Stimulated activated CD4-positive, alpha-beta T cell treated with anti-CD3 and anti-CD28 coated beads, Interleukin-15, amount 100 ng/mL, for 24 hours (primary cell): ENCODE results near the gene EME2.

Source experiments
- DNase-seq: peaks from one replicate; pipeline ENCODE4 v3.0.0-alpha.2; 2020

EME2 gene

DNA sequence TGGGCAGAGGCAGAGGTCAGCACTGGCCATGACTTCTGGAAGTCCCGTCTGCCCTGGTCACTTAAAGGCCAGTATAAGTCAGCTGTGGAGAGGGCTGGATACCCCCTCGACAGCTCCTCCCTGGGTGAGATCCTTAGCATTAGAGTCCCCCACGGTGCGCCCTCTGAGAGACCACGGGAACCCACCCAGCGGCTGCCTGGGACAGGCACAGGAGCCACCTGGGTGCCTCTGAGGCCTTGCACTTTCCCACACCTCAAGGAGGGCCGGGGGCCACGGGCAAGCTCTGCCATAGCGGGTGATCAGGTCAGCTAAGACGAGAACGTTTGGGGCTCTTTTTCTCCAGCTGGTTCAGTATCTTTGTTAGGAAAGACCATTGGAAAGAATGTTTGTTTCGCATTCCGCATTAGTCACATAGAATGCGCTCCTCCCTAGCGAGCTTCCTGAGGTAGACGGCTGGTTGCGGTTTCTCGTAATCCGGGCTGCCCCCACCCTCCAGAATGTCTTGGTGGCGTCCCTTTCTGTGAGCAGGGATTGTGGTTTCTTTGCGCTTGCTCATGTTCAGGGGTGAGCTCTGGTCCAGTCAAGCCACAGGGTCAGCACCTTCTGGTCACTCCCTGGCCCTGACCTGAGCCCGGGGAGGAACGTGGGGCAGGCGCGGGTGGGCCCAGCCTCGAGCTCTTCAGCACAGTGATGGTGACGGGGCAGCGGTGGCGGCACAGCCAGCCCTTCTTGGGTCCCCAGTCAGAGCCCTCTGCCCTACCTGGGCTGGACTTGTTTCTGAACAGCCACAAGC lies 26.5 kb upstream of the EME2 start:
- DNase-seq: no peak

- no peak for DNase-seq
These were observed 25.9 kb upstream of the EME2 start for GRCh38 chr16:1746693-1747195.

GRCh38 chr16:1747934-1748333 lies 24.7 kb upstream of the EME2 start:
- DNase-seq: no peak

DNA sequence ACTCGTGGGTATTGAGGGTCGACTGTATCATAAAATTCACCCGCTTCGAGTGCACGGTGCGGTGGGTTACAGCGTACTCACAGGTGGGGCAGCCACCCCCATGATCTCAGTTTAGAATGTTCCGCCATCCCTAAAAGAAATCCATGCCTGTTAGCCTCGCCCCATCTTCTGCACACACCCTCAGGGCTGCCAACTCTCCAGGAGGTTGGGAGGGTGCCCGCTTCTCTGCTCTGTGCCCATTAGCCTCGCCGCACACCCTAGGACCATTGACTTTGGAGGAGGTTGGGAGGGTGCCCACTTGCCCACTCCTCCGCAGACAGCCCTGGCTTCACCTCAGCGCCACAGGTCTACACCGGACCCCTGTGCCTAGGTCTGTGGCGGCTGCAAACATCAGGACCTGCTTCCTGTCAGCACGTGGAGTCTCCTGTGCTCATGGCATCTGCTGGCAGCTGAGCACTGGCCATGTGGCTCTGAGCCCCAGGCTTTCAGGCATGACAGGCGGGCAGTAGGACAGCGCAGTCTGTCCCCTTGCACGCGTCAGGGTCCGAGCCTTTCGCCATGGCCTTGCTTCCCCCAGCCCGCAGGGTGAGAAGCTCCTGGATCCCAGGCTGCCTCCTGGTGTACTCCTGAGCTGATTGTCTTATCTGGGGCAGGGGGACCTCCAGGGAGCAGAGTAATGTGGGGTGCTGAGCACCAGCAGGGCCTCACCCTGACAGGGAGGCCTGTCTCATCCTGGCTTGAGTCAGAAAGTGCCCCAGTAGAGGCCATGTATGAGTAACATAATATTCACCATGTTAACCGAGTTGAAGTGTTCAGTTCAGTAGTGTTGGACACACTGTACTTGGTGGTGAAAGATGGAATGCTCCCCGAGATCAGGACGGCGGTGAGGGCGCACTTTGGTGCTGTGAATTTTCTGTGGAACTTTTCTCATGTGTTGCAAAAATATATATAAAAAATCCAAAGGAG lies 23.2 kb upstream of the EME2 start:
- no peak for DNase-seq

DNA sequence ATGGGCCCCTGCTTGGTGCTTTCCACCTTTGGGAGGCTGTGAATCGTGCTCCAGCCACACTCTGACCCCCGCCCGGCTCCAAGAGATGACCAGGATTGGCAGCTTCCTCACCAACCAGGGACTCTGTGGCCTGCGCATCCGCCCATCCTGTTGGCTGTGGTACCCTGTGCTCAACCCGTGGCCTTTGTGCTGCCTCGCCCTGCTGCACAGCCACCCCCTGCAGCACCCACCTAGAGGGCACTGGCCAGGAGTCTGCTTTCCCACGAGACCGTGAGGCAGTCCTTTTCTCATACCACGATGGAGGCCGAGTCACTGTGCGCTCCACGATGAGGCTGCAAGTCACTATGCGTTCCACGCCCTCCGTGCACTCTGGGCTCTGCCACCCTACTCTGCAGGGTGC lies 20.7 kb upstream of the EME2 start:
- no peak for DNase-seq

DNA sequence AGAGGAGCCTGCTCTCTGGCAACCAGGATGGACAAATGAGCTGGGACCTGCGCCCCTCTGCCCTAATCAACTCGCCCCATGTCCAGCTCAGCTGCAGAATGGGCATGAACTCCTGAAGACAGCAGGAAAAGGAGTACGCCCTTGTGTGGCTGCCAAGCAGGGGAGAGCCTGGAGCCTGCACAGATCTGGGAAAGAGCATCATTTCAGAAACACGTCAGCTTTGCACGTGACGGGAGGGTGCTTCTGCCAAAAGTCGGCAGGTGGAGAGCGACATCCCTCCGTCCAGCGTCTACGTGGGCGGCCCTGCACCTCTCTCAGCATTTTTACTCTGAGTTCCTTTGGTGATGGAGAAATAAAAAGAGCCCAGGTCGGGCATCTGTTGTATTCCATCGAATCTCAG lies 19.8 kb upstream of the EME2 start:
- no peak for DNase-seq

- no peak for DNase-seq
These were observed 18.4 kb upstream of the EME2 start for GRCh38 chr16:1754204-1754603.

DNA sequence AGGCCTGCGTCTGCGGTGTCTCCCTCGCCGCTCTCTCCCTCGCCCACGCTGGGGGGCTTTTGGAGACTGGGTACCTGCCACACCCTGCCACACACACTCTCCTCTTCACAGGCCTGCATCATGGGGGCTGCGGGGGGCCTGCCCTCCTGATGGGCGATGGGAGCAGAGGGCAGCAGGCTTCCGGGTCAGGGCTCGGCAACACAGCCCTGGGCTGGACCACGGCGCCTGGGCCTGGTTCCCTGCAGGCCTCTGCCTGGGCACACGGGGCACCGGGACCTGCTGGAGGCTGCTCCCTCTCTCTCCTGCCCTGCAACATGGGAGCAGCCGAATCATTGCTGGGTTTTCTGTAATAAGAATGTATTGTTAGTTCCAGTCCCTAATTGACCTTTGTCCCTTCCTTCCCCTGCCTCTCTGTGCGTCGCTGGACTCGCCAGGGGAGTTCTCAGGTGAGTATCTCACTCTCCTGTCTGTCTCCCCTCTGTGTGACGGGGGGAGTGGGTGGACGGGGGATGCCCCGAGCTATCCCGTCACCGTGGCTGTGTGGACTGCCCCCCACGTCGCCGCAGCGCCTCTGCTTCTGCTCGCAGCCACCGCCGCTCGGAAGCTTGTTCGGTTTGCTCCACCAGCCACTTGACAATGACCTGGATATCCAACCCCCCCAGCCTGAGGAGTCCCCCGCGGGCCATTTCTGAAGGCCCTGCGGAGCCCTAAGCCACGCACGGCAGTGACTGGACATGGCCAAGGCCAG lies 14.7 kb upstream of the EME2 start:
- no peak for DNase-seq

GRCh38 chr16:1758923-1759322 lies 13.7 kb upstream of the EME2 start:
- DNase-seq: no peak

DNA sequence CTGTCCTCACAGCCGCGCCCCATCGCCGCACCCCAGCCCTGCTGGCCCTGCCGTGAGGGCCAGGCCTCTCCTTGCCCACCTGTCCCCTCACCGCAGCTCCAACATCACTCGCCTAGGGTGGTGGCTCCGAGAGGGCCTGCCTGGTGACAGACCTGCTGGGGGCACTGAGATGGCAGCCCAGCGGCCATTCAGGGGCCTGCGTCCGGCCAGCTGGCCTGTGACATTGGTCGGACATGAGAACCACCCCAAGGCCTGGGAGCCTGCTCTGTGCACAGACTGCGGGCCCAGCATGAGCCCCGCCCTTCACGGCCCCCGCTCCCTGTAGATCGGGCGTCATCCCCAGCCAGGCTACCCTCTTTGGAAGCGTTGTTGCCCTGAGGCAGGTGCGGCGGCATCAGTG lies 13.1 kb upstream of the EME2 start:
- DNase-seq: no peak

GRCh38 chr16:1760911-1761310 lies 11.7 kb upstream of the EME2 start:
- DNase-seq: no peak

- DNase-seq: no peak
These were observed 10.9 kb upstream of the EME2 start for GRCh38 chr16:1761751-1762150.

- no peak for DNase-seq
These were observed 10.3 kb upstream of the EME2 start for GRCh38 chr16:1762196-1762878.

- no peak for DNase-seq
These were observed 9.6 kb upstream of the EME2 start for GRCh38 chr16:1762879-1763520.

DNA sequence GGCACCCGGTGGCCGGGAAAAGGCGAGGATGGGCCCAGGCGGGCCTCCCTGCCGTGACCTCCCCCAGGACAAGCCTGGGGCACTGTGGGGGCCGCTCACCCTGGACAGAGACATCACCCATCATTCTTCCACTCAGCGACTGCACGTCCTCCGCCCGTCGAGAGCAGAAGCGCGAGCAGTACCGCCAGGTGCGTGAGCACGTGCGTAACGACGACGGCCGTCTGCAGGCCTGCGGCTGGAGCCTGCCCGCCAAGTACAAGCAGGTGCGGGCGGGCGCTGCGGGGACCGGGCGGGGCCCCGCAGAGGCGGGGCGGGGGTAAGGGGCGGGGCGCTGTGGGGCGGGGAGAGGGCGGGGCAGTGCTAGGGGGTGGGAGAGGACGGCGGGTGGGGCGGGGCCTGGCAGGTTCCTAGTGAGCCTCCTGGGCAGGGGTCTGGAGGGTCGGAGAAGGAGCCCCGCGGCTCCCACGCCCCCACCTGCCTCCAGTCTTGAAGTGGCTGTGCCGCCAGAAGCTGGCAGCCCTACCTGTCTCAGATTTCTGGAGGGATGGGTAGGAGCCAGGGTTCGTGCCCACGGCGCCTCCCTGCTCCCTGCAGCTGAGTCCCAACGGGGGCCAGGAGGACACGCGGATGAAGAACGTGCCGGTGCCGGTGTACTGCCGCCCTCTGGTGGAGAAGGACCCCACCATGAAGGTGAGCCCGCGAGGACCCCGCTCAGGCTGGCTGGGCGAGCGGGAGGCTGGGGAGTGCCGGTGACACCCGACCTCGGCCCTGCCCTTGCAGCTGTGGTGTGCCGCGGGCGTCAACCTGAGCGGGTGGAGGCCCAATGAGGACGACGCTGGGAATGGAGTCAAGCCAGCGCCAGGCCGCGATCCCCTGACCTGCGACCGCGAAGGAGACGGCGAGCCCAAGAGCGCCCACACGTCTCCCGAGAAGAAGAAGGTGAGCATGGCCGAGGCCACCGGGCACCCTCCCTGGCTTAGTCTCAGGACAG lies 8.8 kb upstream of the EME2 start:
- no peak for DNase-seq

DNA sequence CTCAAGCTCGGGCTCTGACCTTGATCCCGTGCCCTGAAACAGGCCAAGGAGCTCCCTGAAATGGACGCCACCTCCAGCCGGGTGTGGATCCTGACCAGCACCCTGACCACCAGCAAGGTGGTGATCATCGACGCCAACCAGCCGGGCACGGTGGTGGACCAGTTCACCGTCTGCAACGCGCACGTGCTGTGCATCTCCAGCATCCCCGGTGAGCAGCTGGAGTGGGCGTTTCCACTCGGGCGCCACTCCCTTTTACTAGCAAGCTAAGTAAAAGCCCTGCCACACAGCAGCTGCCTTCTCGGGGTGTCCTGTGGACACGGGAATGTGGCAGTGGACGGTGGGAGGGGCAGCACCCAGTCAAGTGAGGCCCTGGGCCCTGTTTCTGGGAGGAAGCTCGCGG lies 7.6 kb upstream of the EME2 start:
- DNase-seq: no peak

- no peak for DNase-seq
These were observed 6.8 kb upstream of the EME2 start for GRCh38 chr16:1765826-1766225.

DNA sequence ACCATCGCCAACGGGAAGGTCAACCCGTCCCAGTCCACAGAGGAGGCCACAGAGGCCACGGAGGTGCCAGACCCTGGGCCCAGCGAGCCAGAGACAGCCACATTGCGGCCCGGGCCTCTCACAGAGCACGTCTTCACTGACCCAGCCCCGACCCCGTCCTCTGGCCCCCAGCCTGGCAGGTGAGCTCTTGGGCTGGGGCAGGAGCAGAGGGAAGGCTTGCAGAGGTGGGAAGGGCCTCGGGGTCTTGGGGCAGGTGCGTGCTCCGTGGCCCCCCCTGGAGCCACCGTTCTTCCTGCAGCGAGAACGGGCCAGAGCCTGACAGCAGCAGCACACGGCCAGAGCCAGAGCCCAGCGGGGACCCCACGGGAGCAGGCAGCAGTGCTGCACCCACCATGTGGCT lies 6.4 kb upstream of the EME2 start:
- no peak for DNase-seq

GRCh38 chr16:1766701-1767100 lies 5.9 kb upstream of the EME2 start:
- DNase-seq: no peak

DNA sequence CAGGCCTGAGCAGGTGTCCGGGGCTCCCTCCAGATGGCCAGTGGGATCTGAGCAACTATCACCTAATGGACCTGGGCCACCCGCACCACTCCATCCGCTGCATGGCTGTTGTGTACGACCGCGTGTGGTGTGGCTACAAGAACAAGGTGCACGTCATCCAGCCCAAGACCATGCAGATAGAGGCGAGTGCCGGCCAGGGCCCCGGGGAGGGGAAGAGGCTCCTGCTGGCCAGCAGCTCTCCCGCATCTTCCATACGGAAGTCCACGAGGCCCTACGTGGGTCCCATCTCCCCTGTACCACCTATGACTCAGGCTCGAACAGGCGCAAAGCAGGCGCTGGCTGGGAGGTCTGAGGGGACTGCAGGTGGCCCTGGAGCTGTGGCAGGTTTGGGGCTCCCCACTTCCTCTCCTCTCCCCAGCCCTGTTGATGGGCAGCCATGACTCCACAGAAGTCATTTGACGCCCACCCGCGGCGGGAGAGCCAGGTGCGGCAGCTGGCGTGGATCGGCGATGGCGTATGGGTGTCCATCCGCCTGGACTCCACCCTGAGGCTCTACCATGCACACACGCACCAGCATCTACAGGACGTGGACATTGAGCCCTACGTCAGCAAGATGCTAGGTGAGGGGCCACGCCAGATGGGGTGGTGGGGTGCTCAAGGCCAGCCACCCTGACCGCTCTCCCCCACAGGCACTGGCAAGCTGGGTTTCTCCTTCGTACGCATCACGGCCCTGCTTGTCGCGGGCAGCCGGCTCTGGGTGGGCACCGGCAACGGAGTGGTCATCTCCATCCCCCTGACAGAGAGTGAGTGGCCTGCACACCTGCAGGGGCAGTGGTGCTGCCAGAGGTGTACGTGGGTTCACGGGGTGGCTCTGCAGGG lies 5.3 kb upstream of the EME2 start:
- no peak for DNase-seq
